ENCODE data around the gene HES1. TPM values are rescaled to one million over a fixed set of nuclear protein-coding genes. Genes with fewer than 3 reads are reported as not detected.

Gene HES1
- polyA plus RNA-seq, 3 donors = 0.17 to 66.6 (median 0.26) TPM

DNA sequence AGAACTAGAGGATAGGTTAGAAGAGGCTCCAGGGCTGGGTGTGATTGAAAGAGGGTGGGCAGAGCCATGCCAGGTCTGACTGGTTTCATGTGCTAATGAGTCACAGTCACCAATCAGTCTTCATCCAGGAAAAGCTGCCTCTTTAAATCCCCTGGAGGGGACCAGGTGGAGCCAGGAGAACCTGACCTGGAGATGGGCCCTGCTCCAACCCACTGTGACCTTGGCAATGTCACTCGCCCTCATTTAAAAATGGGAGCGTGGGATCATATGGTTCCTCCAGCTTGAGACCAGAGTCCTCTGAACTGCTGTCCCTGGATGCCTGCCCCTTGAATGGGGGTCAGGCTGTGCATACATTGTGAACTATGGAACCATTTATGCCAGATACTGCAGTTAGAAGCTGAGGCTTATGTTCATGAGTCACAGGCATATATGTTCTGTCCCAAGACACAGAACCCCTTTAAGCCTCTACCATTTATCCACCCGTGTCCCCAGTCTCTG, 23.0 kb downstream of the HES1 start:
- H3K27ac Mint-ChIP-seq = peak overlapping the region in 1 of 7 donors; percentile 14
- 93% methylated on average over 3 of the region's 3 CpGs for WGBS (ENCODE audit: insufficient coverage)
- Histone ChIP-seq H3K27me3 (ENCODE audit: control insufficient read depth in 2 of 2, insufficient read depth in 2 of 2, low read length in 2 of 2) (peaks cover 0 to 9% of the 10 kb centered on the region in 2 donors), H3K79me2 (ENCODE audit: insufficient read depth, low read length) (no peaks in the 10 kb centered on the region), H3K4me3 (replicated peaks in 1 of 3; ENCODE audit: low read depth in 2 of 3, low read length in 3 of 3) (no peak overlapping the region), H3K9ac (ENCODE audit: insufficient read depth, low read length, poor library complexity, severe bottlenecking) (no peak overlapping the region), H3K9me3 (replicated peaks in 1 of 2; ENCODE audit: control insufficient read depth in 1 of 2, insufficient read depth in 1 of 2, low read length in 2 of 2) (peaks cover 0 to 6% of the 10 kb centered on the region in 2 donors), H3K27ac (ENCODE audit: low read depth in 1 of 2, low read length in 2 of 2) (no peak overlapping the region), H3K36me3 (replicated peaks in 1 of 2; ENCODE audit: control insufficient read depth in 1 of 2, insufficient read depth in 2 of 2, low read length in 2 of 2) (no peaks in the 10 kb centered on the region), H3K4me1 (ENCODE audit: control insufficient read depth in 1 of 2, insufficient read depth in 2 of 2, low read length in 2 of 2) (no peaks in the 10 kb centered on the region), H3K4me2 (replicated peaks; ENCODE audit: extremely low read depth, low read length, poor library complexity, severe bottlenecking) (no peak overlapping the region), H4K20me1 (ENCODE audit: insufficient read depth, low read length) (no peaks in the 10 kb centered on the region), H2AFZ (ENCODE audit: insufficient read depth, low read depth, low read length, poor library complexity, severe bottlenecking) (no peak overlapping the region)
- H3K4me1 Mint-ChIP-seq = peaks cover 3% of the 10 kb centered on the region
- intact Hi-C loops (cut with micrococcal nuclease) = no loop called here
- DNase-seq = no peak
- H3K27me3 Mint-ChIP-seq (ENCODE audit: low read depth in 3 of 3) = peaks cover 12 to 41% (median 12%) of the 10 kb centered on the region in 3 donors
- H3K4me3 Mint-ChIP-seq = no peak overlapping the region
- no peak for TF ChIP-seq CTCF (IDR thresholded peaks at IDR 0.05)
- H3K36me3 Mint-ChIP-seq = no peaks in the 10 kb centered on the region
- peaks cover 0 to 10% (median 3%) of the 10 kb centered on the region in 7 donors for H3K9me3 Mint-ChIP-seq

DNA sequence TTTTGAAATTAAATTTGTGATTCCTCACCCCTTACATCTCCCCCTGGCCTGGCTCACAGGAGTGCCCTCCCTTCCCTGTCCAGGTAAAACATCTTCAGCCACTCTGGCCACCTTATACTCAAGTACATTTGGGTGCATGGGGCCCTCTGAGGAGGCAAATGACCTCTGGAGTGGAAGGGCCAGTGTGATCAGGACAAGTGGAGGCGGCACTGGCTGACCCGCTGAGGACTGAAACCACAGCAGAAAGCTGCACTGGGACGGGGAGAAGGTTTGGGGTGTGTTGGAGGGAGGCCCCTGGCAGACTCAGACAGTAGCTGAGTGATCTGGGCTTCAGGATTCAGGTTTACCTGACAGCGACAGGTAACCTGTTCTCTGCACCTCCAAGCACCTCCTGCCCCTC, 24.2 kb downstream of the HES1 start:
- Histone ChIP-seq H3K9me3 (replicated peaks in 1 of 2; ENCODE audit: control insufficient read depth in 1 of 2, insufficient read depth in 1 of 2, low read length in 2 of 2) (no peaks in the 10 kb centered on the region), H3K27me3 (ENCODE audit: control insufficient read depth in 2 of 2, insufficient read depth in 2 of 2, low read length in 2 of 2) (peaks cover 0 to 9% of the 10 kb centered on the region in 2 donors), H4K20me1 (ENCODE audit: insufficient read depth, low read length) (no peaks in the 10 kb centered on the region), H3K4me3 (replicated peaks in 1 of 3; ENCODE audit: low read depth in 2 of 3, low read length in 3 of 3) (no peak overlapping the region), H2AFZ (ENCODE audit: insufficient read depth, low read depth, low read length, poor library complexity, severe bottlenecking) (no peak overlapping the region), H3K27ac (ENCODE audit: low read depth in 1 of 2, low read length in 2 of 2) (no peak overlapping the region), H3K4me2 (replicated peaks; ENCODE audit: extremely low read depth, low read length, poor library complexity, severe bottlenecking) (no peak overlapping the region), H3K9ac (ENCODE audit: insufficient read depth, low read length, poor library complexity, severe bottlenecking) (no peak overlapping the region), H3K79me2 (ENCODE audit: insufficient read depth, low read length) (no peaks in the 10 kb centered on the region), H3K36me3 (replicated peaks in 1 of 2; ENCODE audit: control insufficient read depth in 1 of 2, insufficient read depth in 2 of 2, low read length in 2 of 2) (no peaks in the 10 kb centered on the region), H3K4me1 (ENCODE audit: control insufficient read depth in 1 of 2, insufficient read depth in 2 of 2, low read length in 2 of 2) (no peaks in the 10 kb centered on the region)
- no peak for TF ChIP-seq CTCF (IDR thresholded peaks at IDR 0.05)
- no peak for DNase-seq
- H3K4me3 Mint-ChIP-seq = no peak overlapping the region
- peaks cover 0 to 2% (median 0%) of the 10 kb centered on the region in 7 donors for H3K9me3 Mint-ChIP-seq
- no peaks in the 10 kb centered on the region for H3K36me3 Mint-ChIP-seq
- WGBS (ENCODE audit: insufficient coverage) = 90% methylated on average over 2 of the region's 4 CpGs
- intact Hi-C loops (cut with micrococcal nuclease) = no loop called here
- H3K27ac Mint-ChIP-seq = no peak overlapping the region
- H3K27me3 Mint-ChIP-seq (ENCODE audit: low read depth in 3 of 3) = peaks cover 16 to 41% (median 18%) of the 10 kb centered on the region in 3 donors
- peaks cover 3% of the 10 kb centered on the region for H3K4me1 Mint-ChIP-seq

All from CD14-positive monocyte (primary cell).